K562 (cell line): Measurements from ENCODE around the gene ZNF362. TPM values are rescaled to one million over a fixed set of nuclear protein-coding genes. Genes with fewer than 3 reads are reported as not detected.
A peak's percentile ranks its signal among the peaks of the same experiment; 100 is the strongest.

ENCODE experiments used
- CBFA2T3 ChIP-seq: fragments of 450-650 bp; IDR thresholded peaks from 2 replicates; pipeline ENCODE4 v1.6.1; 2017
- DDX20 ChIP-seq: fragments of 450-650 bp; IDR thresholded peaks from 2 replicates; pipeline ENCODE4 v1.6.1; 2016; ENCODE audit warnings: missing genetic modification characterization, low read depth, mild to moderate bottlenecking, missing compliant biosample characterization, moderate library complexity
- DMBX1 ChIP-seq: fragments of 250-450 bp; sonication (Bioruptor Pico); IDR thresholded peaks from 2 replicates; pipeline ENCODE4 v1.8.0; 2022; ENCODE audit warnings: inconsistent platforms, mild to moderate bottlenecking, moderate library complexity, borderline replicate concordance
- ERF ChIP-seq: fragments of 450-650 bp; formaldehyde crosslinking; IDR thresholded peaks from 2 replicates; pipeline ENCODE4 v1.4.0; 2020; ENCODE audit warnings: mild to moderate bottlenecking, mixed read lengths
- GATAD2B ChIP-seq: fragments of 450-650 bp; IDR thresholded peaks from 2 replicates; pipeline ENCODE4 v1.6.1; 2017; ENCODE audit warnings: mild to moderate bottlenecking, borderline replicate concordance
- HNRNPL ChIP-seq: fragments of 200-400 bp; formaldehyde crosslinking; IDR thresholded peaks from 2 replicates; pipeline ENCODE4 v1.6.1; 2017; ENCODE audit warnings: low read depth, mild to moderate bottlenecking, low read length
- KDM1A ChIP-seq, 2 experiments: fragments of 450-650 bp; IDR thresholded peaks; 2 replicates each; pipeline ENCODE4 v1.6.1; 2016; ENCODE audit warnings: mild to moderate bottlenecking in 2 of 2
- L3MBTL2 ChIP-seq: fragments of 450-650 bp; IDR thresholded peaks from 2 replicates; pipeline ENCODE4 v1.6.1; 2016; ENCODE audit warnings: mild to moderate bottlenecking, moderate library complexity
- SREBF1 ChIP-seq: fragments of 150-350 bp; IDR thresholded peaks from 2 replicates; pipeline ENCODE4 v1.6.1; 2014; ENCODE audit warnings: antibody characterized with exemption, low read depth, low read length, borderline replicate concordance
- TCF3 ChIP-seq: sonication (generic); formaldehyde crosslinking; IDR thresholded peaks from 2 replicates; pipeline ENCODE4 v1.4.0; 2020; ENCODE audit warnings: mild to moderate bottlenecking, missing genetic modification reagents
- TEAD4 ChIP-seq, 2 experiments: sonication (generic) in 1 of 2; formaldehyde crosslinking in 1 of 2; IDR thresholded peaks; 2 replicates each; pipeline versions ENCODE4 v1.6.1 to v1.8.0; 2012 to 2022; ENCODE audit warnings: borderline replicate concordance in 1 of 2, inconsistent platforms in 1 of 2, low read length in 1 of 2, mild to moderate bottlenecking in 1 of 2, missing genetic modification reagents in 1 of 2
- TFAP4 ChIP-seq: sonication (generic); formaldehyde crosslinking; IDR thresholded peaks from 2 replicates; pipeline ENCODE4 v1.8.0; 2022; ENCODE audit warnings: missing genetic modification reagents, mild to moderate bottlenecking, moderate library complexity, borderline replicate concordance
- THRAP3 ChIP-seq: fragments of 450-650 bp; IDR thresholded peaks from 2 replicates; pipeline ENCODE4 v1.6.1; 2016; ENCODE audit warnings: mild to moderate bottlenecking, inconsistent platforms, borderline replicate concordance
- TSC22D4 ChIP-seq: fragments of 450-650 bp; IDR thresholded peaks from 2 replicates; pipeline ENCODE4 v1.6.1; 2016; ENCODE audit warnings: missing genetic modification characterization, missing biosample characterization, control low read depth
- ZBTB7A ChIP-seq: IDR thresholded peaks from 2 replicates; pipeline ENCODE4 v1.6.1; 2011; ENCODE audit warnings: low read depth, mild to moderate bottlenecking, low read length, moderate library complexity, borderline replicate concordance; ENCODE audit not compliant: control insufficient read depth
- ZNF398 ChIP-seq: fragments of 250-450 bp; sonication (Bioruptor Pico); IDR thresholded peaks from 2 replicates; pipeline ENCODE4 v1.8.0; 2021; ENCODE audit warnings: moderate library complexity, mild to moderate bottlenecking, inconsistent platforms
- ZNF449 ChIP-seq: fragments of 250-450 bp; sonication (Bioruptor Pico); IDR thresholded peaks from 2 replicates; pipeline ENCODE4 v1.8.0; 2022; ENCODE audit warnings: moderate library complexity, mild to moderate bottlenecking, inconsistent platforms
- ZNF695 ChIP-seq: fragments of 450-650 bp; formaldehyde crosslinking; IDR thresholded peaks from 2 replicates; pipeline ENCODE4 v1.4.0; 2020; ENCODE audit warnings: mild to moderate bottlenecking, moderate library complexity
- ZNF766 ChIP-seq: fragments of 200-800 bp; sonication (Bioruptor generic); conservative IDR thresholded peaks from 2 replicates; pipeline ENCODE4 v1.6.1; 2016; ENCODE audit warnings: missing genetic modification characterization, missing compliant biosample characterization
- ZNF780A ChIP-seq: fragments of 250-450 bp; sonication (Bioruptor Pico); IDR thresholded peaks from 2 replicates; pipeline ENCODE4 v1.5.0; 2021; ENCODE audit warnings: mild to moderate bottlenecking
- polyA plus RNA-seq, 8 experiments: library from polyadenylated mRNA; depleted of rRNA in 4 of 8; stranded (reverse) in 5 of 8; unstranded in 3 of 8; fragments of >200 nt; fragmentation: Nextera tagmentation in 2 of 8; fragmentation: Illumina TruSeq in 1 of 8; extraction: Ambion mirVana in 2 of 8; extraction: Trizol in 1 of 8; gene quantifications; 2 replicates each; pipeline versions ENCODE4 v1.2.1 to v1.2.3, GENCODE V29; 2011 to 2014; ENCODE audit warnings: inconsistent platforms in 1 of 8, missing spikeins in 1 of 8
- total RNA-seq, 7 experiments: library from RNA; depleted of rRNA in 6 of 7; stranded (reverse); fragments of >200 nt in 6 of 7; fragmentation: Illumina TruSeq in 2 of 7; extraction: Trizol in 2 of 7; gene quantifications; 2 replicates each; pipeline versions ENCODE4 v1.2.1 to v1.2.3, GENCODE V29; 2011 to 2021; ENCODE audit warnings: low replicate concordance in 1 of 7

ZNF362 gene
- total and polyA plus RNA-seq, 9 of the 15 experiments (the other 6 are each of a cell fraction or from before 2014, with no cell fraction given), result 0.01 to 1.1 (median 0.35) TPM; not detected in 1

- TF ChIP-seq DMBX1 (CRISPR knock-in tag) (no peak), ZNF780A (CRISPR knock-in tag) (no peak), ZBTB7A (no peak), ZNF695 (no peak), TSC22D4 (tag) (no peak), TEAD4 (IDR thresholded peaks at IDR 0.05; ENCODE audit: low read length) (no peak), TEAD4 (CRISPR knock-in tag; IDR thresholded peaks at IDR 0.05; ENCODE audit: borderline replicate concordance) (no peak), SREBF1 (no peak), KDM1A (IDR thresholded peaks at IDR 0.05) (peak; percentile 48 to 71; a peak in 3 of 4 replicates), ZNF766 (no peak), ERF (CRISPR knock-in tag) (no peak), TCF3 (no peak), ZNF398 (CRISPR knock-in tag) (no peak), L3MBTL2 (no peak), GATAD2B (no peak), CBFA2T3 (no peak), HNRNPL (no peak), TFAP4 (CRISPR knock-in tag) (peak; percentile 36; the same call in 1 of the 2 replicates), ZNF449 (CRISPR knock-in tag) (no peak), THRAP3 (no peak), DDX20 (no peak)
Observed at GRCh38 chr1:33295450-33296081, 39.3 kb downstream of the ZNF362 start (continued).
